GM12875 (cell line): ENCODE measurements around the gene ADGRL1.

ENCODE experiments used
- H3K4me3 ChIP-seq: one replicate; pipeline ENCODE4 v1.5.1; 2011; ENCODE audit warnings: low read depth, low read length, control low read depth
- CTCF ChIP-seq: IDR thresholded peaks from 2 replicates; pipeline ENCODE4 v1.5.1; 2011; ENCODE audit warnings: low read depth, mild to moderate bottlenecking, control low read depth, inconsistent platforms, low read length, moderate library complexity, borderline replicate concordance; ENCODE audit not compliant: insufficient read depth

ADGRL1 gene

GRCh38 chr19:14136509-14137281 lies 69.3 kb downstream of the ADGRL1 start, which contains the start of gene ASF1B:
Gene ASF1B, minus strand, starts transcription at chr19:14136589. Its CDS starts 133 bp downstream, at chr19:14136456.
- H3K4me3 ChIP-seq, result peak within 1 kb of the TSS; percentile 99
- TF ChIP-seq CTCF, result peak; percentile 90

GRCh38 chr19:14135985-14136508 lies 69.9 kb downstream of the ADGRL1 start:
- H3K4me3 ChIP-seq, result peak overlapping the region; percentile 99
- TF ChIP-seq CTCF, result no peak

- peak overlapping the region; percentile 99 for H3K4me3 ChIP-seq
- no peak for TF ChIP-seq CTCF
These were observed 70.6 kb downstream of the ADGRL1 start for GRCh38 chr19:14135355-14135754.

GRCh38 chr19:14127929-14128509 lies 78.0 kb downstream of the ADGRL1 start:
- no peak overlapping the region for H3K4me3 ChIP-seq
- no peak for TF ChIP-seq CTCF

GRCh38 chr19:14127176-14127575 lies 78.8 kb downstream of the ADGRL1 start:
- H3K4me3 ChIP-seq, result no peak overlapping the region
- no peak for TF ChIP-seq CTCF

- H3K4me3 ChIP-seq, result no peak overlapping the region
- no peak for TF ChIP-seq CTCF
These were observed 83.0 kb downstream of the ADGRL1 start for GRCh38 chr19:14122924-14123323.

- no peak for TF ChIP-seq CTCF
- no peak overlapping the region for H3K4me3 ChIP-seq
These were observed 85.5 kb downstream of the ADGRL1 start for GRCh38 chr19:14120497-14120780.
